Keratinocyte (primary cell): ENCODE results near the gene CAPN14.
"Not testable (repeated sequence)": the region's sequence is repeated elsewhere in the genome, so short reads cannot be mapped to it uniquely, and the experiment has no call there.

ENCODE experiments used
- CTCF ChIP-seq, 3 experiments: IDR thresholded peaks in 1 of 3; conservative IDR thresholded peaks in 1 of 3; optimal IDR thresholded peaks in 1 of 3; 2 replicates in 2 of 3; 3 replicates in 1 of 3; pipeline versions ENCODE3 to v1.5.1; 2011; ENCODE audit warnings: low read length in 3 of 3, mild to moderate bottlenecking in 3 of 3, moderate library complexity in 2 of 3, control low read depth in 1 of 3, inconsistent platforms in 1 of 3; ENCODE audit not compliant: insufficient read depth in 2 of 3; ENCODE audit errors: extremely low read depth in 1 of 3
- EZH2 ChIP-seq: IDR thresholded peaks from one replicate; pipeline ENCODE4 v1.6.1; 2012; ENCODE audit warnings: inconsistent platforms, mild to moderate bottlenecking, low read length, moderate library complexity

- not testable (repeated sequence) for TF ChIP-seq CTCF (optimal IDR thresholded peaks at IDR 0.05 in 1 of 3, IDR thresholded peaks at IDR 0.05 in 1 of 3, conservative IDR thresholded peaks at IDR 0.05 in 1 of 3; ENCODE audit: extremely low read depth in 1 of 3, insufficient read depth in 2 of 3, low read length in 3 of 3); EZH2
These were observed 33.3 kb downstream of the CAPN14 start for GRCh38 chr2:31183973-31184372.
